Lower lobe of right lung (tissue), 2 donors: Measurements from ENCODE around the gene SKAP1. TPM values are rescaled to one million over a fixed set of nuclear protein-coding genes. Genes with fewer than 3 reads are reported as not detected.
"Not testable (repeated sequence)": the region's sequence is repeated elsewhere in the genome, so short reads cannot be mapped to it uniquely, and the experiment has no call there.

ENCODE experiments used
- ATAC-seq, 2 donors: fragments of 200-7000 bp; cut with Tn5 transposase; one replicate each; pipeline ENCODE4 v1.9.1; 2020 to 2022; ENCODE audit warnings: mild to moderate bottlenecking in 2 of 2, moderate library complexity in 2 of 2
- DNase-seq: peaks from one replicate; pipeline ENCODE4 v3.0.0-alpha.2; 2020
- H3K27ac ChIP-seq: fragments of 200-600 bp; one replicate; pipeline ENCODE4 v1.8.0; 2022
- H3K27me3 ChIP-seq: fragments of 200-600 bp; one replicate; pipeline ENCODE4 v1.8.0; 2022; ENCODE audit warnings: low read depth
- H3K36me3 ChIP-seq: fragments of 200-600 bp; one replicate; pipeline ENCODE4 v1.8.0; 2022; ENCODE audit warnings: mild to moderate bottlenecking
- H3K4me1 ChIP-seq: fragments of 200-600 bp; one replicate; pipeline ENCODE4 v1.8.0; 2022
- H3K4me3 ChIP-seq: fragments of 200-600 bp; one replicate; pipeline ENCODE4 v1.8.0; 2022; ENCODE audit warnings: mild to moderate bottlenecking
- H3K9me3 ChIP-seq: fragments of 200-600 bp; one replicate; pipeline ENCODE4 v1.8.0; 2022
- intact Hi-C: fragments of 100-400 bp; cut with DNase I; formaldehyde crosslinking; loops from one replicate; pipeline ENCODE4 v1.11.0; 2022
- total RNA-seq: library from RNA; stranded (reverse); fragmentation: NEBNext Ultra II Directional; extraction: Animal tissue kit (Norgen Biotek cat#: 25700); gene quantifications from one replicate; pipeline ENCODE4 v1.2.1, GENCODE V29; 2021
- TF ChIP-seq, protein P1 (sequence below): fragments of 200-600 bp; IDR thresholded peaks from one replicate; pipeline ENCODE4 v1.8.0; 2022; ENCODE audit warnings: antibody characterized with exemption, mild to moderate bottlenecking
- donor health status: DM: no; HTN: yes; CAD: no; lungs with severe emphysema.

Gene SKAP1
- total RNA-seq, 1 donor from 2014 or later = 6.4 TPM

DNA sequence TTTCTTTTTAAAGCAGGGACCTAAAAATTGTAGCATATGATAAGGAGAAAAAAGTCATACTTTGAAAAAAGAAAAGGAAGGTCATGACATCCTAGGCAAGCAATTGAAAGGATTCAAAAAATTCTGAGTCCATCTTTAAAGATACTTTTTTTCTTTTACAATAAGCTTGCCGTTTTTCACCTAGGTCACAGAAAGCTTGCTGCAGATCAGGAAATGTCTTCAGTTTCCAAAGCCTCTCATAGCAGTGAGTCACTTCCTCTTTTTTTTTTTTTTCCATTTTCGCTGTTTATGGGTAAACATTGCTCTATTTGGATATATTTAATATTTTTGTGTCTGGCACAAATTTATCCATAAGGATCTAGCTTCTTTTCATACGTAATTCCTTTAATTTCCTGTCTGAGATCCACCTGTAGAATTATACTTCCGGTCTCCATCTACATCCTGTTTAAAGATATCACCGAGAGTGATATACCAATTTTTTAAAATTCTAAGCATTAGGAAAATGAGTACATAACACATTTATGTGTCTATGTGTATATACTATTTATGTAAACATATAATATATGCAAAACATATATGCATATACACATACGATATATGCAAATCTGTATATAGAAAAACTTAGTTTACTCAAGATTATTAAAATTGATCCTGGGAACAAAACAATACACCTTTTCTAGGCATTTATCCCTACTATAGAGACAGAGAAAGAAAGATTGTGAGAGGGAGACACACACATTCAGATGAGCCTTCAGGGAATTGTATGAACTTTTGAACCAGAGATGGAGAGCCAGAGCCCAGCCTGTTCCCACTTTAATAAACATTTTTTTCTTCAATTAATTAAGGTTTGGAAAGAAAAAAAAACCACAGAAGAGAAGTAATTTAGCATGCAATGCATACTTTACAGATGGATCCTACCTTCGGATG lies 134.4 kb downstream of the SKAP1 start:
- TF ChIP-seq, protein P1, sequence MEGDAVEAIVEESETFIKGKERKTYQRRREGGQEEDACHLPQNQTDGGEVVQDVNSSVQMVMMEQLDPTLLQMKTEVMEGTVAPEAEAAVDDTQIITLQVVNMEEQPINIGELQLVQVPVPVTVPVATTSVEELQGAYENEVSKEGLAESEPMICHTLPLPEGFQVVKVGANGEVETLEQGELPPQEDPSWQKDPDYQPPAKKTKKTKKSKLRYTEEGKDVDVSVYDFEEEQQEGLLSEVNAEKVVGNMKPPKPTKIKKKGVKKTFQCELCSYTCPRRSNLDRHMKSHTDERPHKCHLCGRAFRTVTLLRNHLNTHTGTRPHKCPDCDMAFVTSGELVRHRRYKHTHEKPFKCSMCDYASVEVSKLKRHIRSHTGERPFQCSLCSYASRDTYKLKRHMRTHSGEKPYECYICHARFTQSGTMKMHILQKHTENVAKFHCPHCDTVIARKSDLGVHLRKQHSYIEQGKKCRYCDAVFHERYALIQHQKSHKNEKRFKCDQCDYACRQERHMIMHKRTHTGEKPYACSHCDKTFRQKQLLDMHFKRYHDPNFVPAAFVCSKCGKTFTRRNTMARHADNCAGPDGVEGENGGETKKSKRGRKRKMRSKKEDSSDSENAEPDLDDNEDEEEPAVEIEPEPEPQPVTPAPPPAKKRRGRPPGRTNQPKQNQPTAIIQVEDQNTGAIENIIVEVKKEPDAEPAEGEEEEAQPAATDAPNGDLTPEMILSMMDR = no peak

DNA sequence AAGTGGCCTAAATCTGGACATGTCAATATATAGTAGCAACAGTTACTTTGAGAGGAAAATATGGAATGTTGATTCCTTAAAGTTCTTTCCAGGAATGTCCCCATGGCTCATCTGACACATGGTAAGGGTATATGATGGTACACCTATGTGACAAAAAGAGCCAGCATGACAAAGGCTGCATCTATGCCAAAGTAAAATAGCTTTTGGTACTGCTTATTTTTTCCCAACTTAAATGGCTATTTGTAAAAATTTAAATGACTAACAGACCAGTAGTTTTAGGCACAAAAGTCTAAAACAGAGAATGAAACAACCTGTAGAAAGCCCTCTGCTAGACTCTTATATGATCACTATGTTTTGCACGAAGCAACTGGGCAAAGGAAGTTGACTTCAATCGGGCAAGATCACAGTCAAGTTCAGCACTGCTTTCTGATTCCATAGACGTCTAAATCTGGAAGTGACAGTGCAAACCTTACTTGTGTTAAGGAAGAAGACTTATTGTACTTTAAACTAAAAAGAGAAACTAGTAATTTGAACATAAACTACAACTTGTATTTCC lies 135.1 kb downstream of the SKAP1 start:
- Histone ChIP-seq H3K27ac (no peak overlapping the region), H3K36me3 (no peaks in the 10 kb centered on the region), H3K4me3 (no peak overlapping the region), H3K9me3 (no peaks in the 10 kb centered on the region), H3K4me1 (no peaks in the 10 kb centered on the region), H3K27me3 (peaks cover 26% of the 10 kb centered on the region)
- intact Hi-C loops = no loop called here
- ATAC-seq (no peak), DNase-seq (no peak)
- TF ChIP-seq, protein P1 = no peak

More for the DNA sequence above, 134.4 kb downstream of the SKAP1 start:
- H3K27ac ChIP-seq = no peak overlapping the region
- ATAC-seq (no peak), DNase-seq (no peak)
- no peaks in the 10 kb centered on the region for H3K36me3 ChIP-seq
- H3K4me1 ChIP-seq = no peaks in the 10 kb centered on the region
- no peak overlapping the region for H3K4me3 ChIP-seq
- no peaks in the 10 kb centered on the region for H3K9me3 ChIP-seq
- intact Hi-C loops = no loop called here
- peaks cover 24% of the 10 kb centered on the region for H3K27me3 ChIP-seq

DNA sequence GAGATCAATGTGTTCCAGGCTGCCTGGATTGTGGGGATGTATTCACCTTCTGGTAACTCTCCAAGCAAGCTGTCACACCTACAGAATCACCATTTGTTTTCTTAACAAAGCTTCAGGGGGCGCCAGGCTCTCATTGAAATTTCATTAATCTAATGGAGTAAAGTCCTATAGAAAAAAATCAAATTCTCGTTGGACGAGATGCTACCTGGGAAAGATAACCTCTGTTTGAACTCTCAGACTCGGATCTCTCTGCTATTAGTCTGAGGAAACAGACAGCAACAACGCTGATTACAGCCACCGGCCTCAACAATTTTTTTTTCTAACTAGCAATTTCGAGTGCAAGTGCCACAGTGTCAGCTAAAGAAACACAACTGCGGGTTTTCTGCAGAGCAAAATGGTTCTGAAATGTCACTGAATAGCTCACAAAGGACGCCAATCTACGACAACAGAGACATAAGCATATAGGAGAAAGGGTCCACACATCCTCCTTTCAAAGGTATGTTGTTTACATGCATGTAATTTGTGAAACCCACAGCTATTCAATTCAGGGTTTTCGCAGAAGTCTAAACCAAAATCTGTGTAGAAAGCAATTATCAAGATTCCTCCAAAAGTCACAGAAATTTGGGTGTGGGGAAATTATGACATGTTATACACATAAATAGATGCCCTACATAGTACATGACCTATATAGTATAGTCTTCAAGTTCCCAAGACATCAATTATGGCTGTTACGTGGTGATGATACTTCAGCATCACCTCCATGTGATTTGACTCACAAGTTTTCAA lies 135.8 kb downstream of the SKAP1 start:
- TF ChIP-seq, protein P1 = no peak
- no peak overlapping the region for H3K4me3 ChIP-seq
- no peak for DNase-seq
- H3K27ac ChIP-seq = no peak overlapping the region
- H3K9me3 ChIP-seq = no peaks in the 10 kb centered on the region
- intact Hi-C loops = no loop called here
- ATAC-seq = no peak
- peaks cover 26% of the 10 kb centered on the region for H3K27me3 ChIP-seq
- H3K4me1 ChIP-seq = no peaks in the 10 kb centered on the region
- H3K36me3 ChIP-seq = no peaks in the 10 kb centered on the region

DNA sequence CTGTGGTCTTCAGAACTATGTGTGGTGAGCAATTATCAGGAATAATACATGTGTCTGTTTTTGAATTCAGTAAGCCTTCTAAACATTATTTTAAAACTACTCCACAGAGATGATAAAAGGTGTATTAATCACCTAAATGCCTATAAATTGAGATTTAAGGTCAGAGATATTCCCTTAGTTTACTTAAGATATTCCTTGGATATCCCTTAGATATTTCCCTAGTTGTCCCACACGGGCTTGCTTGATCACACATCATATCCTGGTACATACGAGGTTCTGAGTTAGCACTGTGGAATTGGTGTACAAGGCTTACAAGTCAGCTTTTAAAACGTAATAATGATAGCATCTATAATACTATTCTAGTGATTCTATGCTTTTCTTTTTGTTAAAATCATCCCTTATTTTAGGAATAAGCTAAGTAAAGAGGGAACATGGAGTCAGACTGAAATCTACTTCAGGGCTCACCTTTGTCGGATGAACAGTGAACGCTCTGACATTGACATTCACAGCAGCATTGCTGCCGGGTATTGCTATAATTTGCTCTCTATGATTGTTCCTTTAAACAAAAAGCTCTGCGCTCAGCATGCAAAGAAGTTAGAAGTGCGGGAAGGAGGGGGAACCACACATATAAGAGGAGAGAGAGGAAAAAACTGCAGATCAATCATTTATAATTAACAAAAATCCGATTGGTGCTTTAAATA lies 136.5 kb downstream of the SKAP1 start:
- intact Hi-C loops = no loop called here
- ATAC-seq = no peak
- Histone ChIP-seq H3K4me1 (no peaks in the 10 kb centered on the region), H3K9me3 (no peaks in the 10 kb centered on the region), H3K36me3 (no peaks in the 10 kb centered on the region), H3K27ac (no peak overlapping the region), H3K4me3 (no peak overlapping the region), H3K27me3 (peaks cover 26% of the 10 kb centered on the region)
- no peak for DNase-seq
- TF ChIP-seq, protein P1 = no peak

DNA sequence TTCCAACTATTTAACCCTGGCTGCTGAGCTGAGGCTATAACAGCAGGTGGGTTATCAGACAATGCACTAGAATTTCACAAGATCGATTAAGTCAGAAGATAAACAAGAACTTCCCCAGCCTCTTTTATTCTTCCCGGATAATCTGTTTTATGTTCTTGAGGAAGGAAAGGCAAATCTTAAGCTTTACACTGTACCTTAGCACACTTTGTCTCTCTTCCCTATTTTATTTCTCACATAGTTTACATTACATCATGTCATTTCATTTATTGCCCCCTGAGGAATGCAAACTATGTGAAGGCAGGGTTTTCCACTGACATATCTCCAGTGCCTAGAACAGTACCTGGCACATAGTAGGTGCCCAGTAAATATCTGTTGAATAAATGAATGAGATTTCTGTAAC lies 139.6 kb downstream of the SKAP1 start:
- DNase-seq (no peak), ATAC-seq (no peak)
- H3K4me1 ChIP-seq = no peaks in the 10 kb centered on the region
- peaks cover 26% of the 10 kb centered on the region for H3K27me3 ChIP-seq
- no peak overlapping the region for H3K27ac ChIP-seq
- TF ChIP-seq, protein P1 = no peak
- H3K4me3 ChIP-seq = no peak overlapping the region
- H3K36me3 ChIP-seq = no peaks in the 10 kb centered on the region
- intact Hi-C loops = no loop called here
- no peaks in the 10 kb centered on the region for H3K9me3 ChIP-seq

DNA sequence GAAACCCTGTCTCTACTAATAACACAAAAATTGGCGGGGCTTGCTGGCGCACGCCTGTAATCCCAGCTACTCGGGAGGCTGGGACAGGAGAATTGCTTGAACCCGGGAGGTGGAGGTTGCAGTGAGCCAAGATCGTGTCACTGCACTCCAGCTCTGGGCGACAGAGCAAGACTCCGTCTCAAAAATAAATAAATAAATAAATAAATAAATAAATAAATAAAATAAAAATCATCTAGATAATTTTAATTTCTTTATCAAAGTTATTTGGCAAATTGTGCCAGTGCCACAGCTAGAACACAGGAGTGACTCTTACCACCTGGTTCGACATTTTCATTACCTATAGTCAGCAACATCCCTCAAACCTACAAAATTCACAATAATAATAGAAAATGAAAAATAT lies 143.1 kb downstream of the SKAP1 start:
- intact Hi-C loops, H3K27ac ChIP-seq, ATAC-seq, H3K4me3 ChIP-seq, H3K9me3 ChIP-seq, DNase-seq, H3K36me3 ChIP-seq, H3K4me1 ChIP-seq: not testable (repeated sequence)
- H3K27me3 ChIP-seq = peaks cover 24% of the 10 kb centered on the region
